GM15510 (cell line): ENCODE measurements around the gene ROR1.

Experiments
- POLR2A ChIP-seq: IDR thresholded peaks from 3 replicates; pipeline ENCODE4 v1.6.1; 2011; ENCODE audit warnings: borderline replicate concordance; ENCODE audit not compliant: insufficient read length; ENCODE audit errors: extremely low read depth

The ROR1 gene

GRCh38 chr1:63821091-63822005, 47.5 kb downstream of the ROR1 start:
- TF ChIP-seq POLR2A, result no peak

GRCh38 chr1:63822540-63822939, 48.7 kb downstream of the ROR1 start:
- TF ChIP-seq POLR2A, result no peak

- TF ChIP-seq POLR2A, result no peak
These were observed 50.6 kb downstream of the ROR1 start for GRCh38 chr1:63824451-63824850.

- TF ChIP-seq POLR2A, result no peak
These were observed 51.3 kb downstream of the ROR1 start for GRCh38 chr1:63825111-63825510.

GRCh38 chr1:63827411-63828321, 53.8 kb downstream of the ROR1 start:
- TF ChIP-seq POLR2A, result no peak

GRCh38 chr1:63828322-63829044, 54.7 kb downstream of the ROR1 start:
- no peak for TF ChIP-seq POLR2A

GRCh38 chr1:63829349-63830327, 55.8 kb downstream of the ROR1 start:
- TF ChIP-seq POLR2A, result no peak

GRCh38 chr1:63831409-63831808, 57.6 kb downstream of the ROR1 start:
- TF ChIP-seq POLR2A, result no peak

- TF ChIP-seq POLR2A, result no peak
These were observed 59.7 kb downstream of the ROR1 start for GRCh38 chr1:63833363-63834119.

GRCh38 chr1:63835128-63835527, 61.3 kb downstream of the ROR1 start:
- no peak for TF ChIP-seq POLR2A

- TF ChIP-seq POLR2A, result no peak
These were observed 62.6 kb downstream of the ROR1 start for GRCh38 chr1:63836374-63836773.

GRCh38 chr1:63836830-63837229, 63.0 kb downstream of the ROR1 start:
- no peak for TF ChIP-seq POLR2A

- TF ChIP-seq POLR2A, result no peak
These were observed 69.2 kb downstream of the ROR1 start for GRCh38 chr1:63843010-63843409.

GRCh38 chr1:63843884-63844283, 70.1 kb downstream of the ROR1 start:
- TF ChIP-seq POLR2A, result no peak

GRCh38 chr1:63845346-63845745, 71.5 kb downstream of the ROR1 start:
- TF ChIP-seq POLR2A, result no peak
